Gastroesophageal sphincter (tissue), 4 donors: ENCODE results near the gene TECPR1. TPM values are rescaled to one million over a fixed set of nuclear protein-coding genes. Genes with fewer than 3 reads are reported as not detected.
"Not testable (repeated sequence)": the region's sequence is repeated elsewhere in the genome, so short reads cannot be mapped to it uniquely, and the experiment has no call there.

Experiments used
- ATAC-seq: fragments of 150-250 bp; one replicate; pipeline ENCODE4 v1.9.1; 2016; ENCODE audit warnings: mild to moderate bottlenecking, moderate library complexity
- H3K27ac ChIP-seq, 4 donors: fragments of 200-600 bp; sonication (generic) in 3 of 4; 1 replicate in 3 of 4; 2 replicates in 1 of 4; pipeline ENCODE4 v1.5.1; 2016 to 2019
- H3K27me3 ChIP-seq: fragments of 200-600 bp; sonication (generic); one replicate; pipeline ENCODE4 v1.5.1; 2019
- H3K36me3 ChIP-seq, 2 donors: fragments of 200-600 bp; sonication (generic); one replicate each; pipeline ENCODE4 v1.5.1; 2019; ENCODE audit warnings: control low read depth in 1 of 2
- H3K4me1 ChIP-seq, 3 donors: fragments of 200-600 bp; sonication (generic); 1 replicate in 2 of 3; 2 replicates in 1 of 3; pipeline ENCODE4 v1.5.1; 2016 to 2019; ENCODE audit warnings: control low read depth in 2 of 3
- H3K4me3 ChIP-seq, 2 donors: fragments of 200-600 bp; sonication (generic); one replicate each; pipeline ENCODE4 v1.5.1; 2019; ENCODE audit warnings: mild to moderate bottlenecking in 1 of 2, moderate library complexity in 1 of 2
- H3K9me3 ChIP-seq, 3 donors: fragments of 200-600 bp; sonication (generic); one replicate each; pipeline ENCODE4 v1.5.1; 2017 to 2019; ENCODE audit warnings: control low read depth in 2 of 3
- CTCF ChIP-seq, 4 experiments: fragments of 200-600 bp in 2 of 4; fragments of 450-650 bp in 2 of 4; sonication (generic) in 1 of 4; IDR thresholded peaks; one replicate each; pipeline ENCODE4 v1.5.1; 2017 to 2019; ENCODE audit warnings: antibody characterized with exemption in 4 of 4, mild to moderate bottlenecking in 2 of 4, moderate library complexity in 2 of 4
- EP300 ChIP-seq: sonication (generic); formaldehyde crosslinking; IDR thresholded peaks from one replicate; pipeline ENCODE4 v1.6.1; 2017; ENCODE audit warnings: antibody characterized with exemption, mild to moderate bottlenecking
- POLR2A ChIP-seq, 2 donors: fragments of 450-650 bp; IDR thresholded peaks; one replicate each; pipeline ENCODE4 v1.6.1; 2017; ENCODE audit warnings: antibody characterized with exemption in 2 of 2, mild to moderate bottlenecking in 2 of 2, moderate library complexity in 1 of 2
- POLR2AphosphoS5 ChIP-seq: sonication (generic); formaldehyde crosslinking; IDR thresholded peaks from one replicate; pipeline ENCODE4 v1.6.1; 2017; ENCODE audit warnings: antibody characterized with exemption
- WGBS, 2 donors: methylation state at CpG; one replicate each; pipeline ENCODE4 v1.1.5; 2018; ENCODE audit warnings: low coverage in 1 of 2; 5-methylcytosine and 5-hydroxymethylcytosine counted together
- total RNA-seq, 4 donors: library from RNA; depleted of rRNA; stranded (reverse); fragments of >200 nt; gene quantifications; one replicate each; pipeline ENCODE4 v1.1.0, GENCODE V29; 2016

The TECPR1 gene
- total RNA-seq, 4 donors from 2014 or later, result 18.6 to 22.3 (median 20.4) TPM

GRCh38 chr7:98223351-98223897 lies 28.6 kb downstream of the TECPR1 start:
- Histone ChIP-seq H3K4me1 (no peaks in the 10 kb centered on the region), H3K36me3 (peaks cover 0 to 95% of the 10 kb centered on the region in 2 donors), H3K9me3 (no peaks in the 10 kb centered on the region), H3K4me3 (no peak overlapping the region), H3K27me3 (no peaks in the 10 kb centered on the region), H3K27ac (no peak overlapping the region)
- TF ChIP-seq POLR2AphosphoS5, result no peak
- TF ChIP-seq CTCF (IDR thresholded peaks at IDR 0.05), result no peak
- no peak for TF ChIP-seq POLR2A (IDR thresholded peaks at IDR 0.05)
- TF ChIP-seq EP300, result no peak
- 60 to 83% methylated on average over 1 to 7 of the region's 15 CpGs for WGBS, 2 donors
- ATAC-seq, result no peak

- no CpG with 5 or more reads among the region's 30 CpGs for WGBS, 2 donors
- TF ChIP-seq POLR2A (IDR thresholded peaks at IDR 0.05) (no peak), POLR2AphosphoS5 (no peak), EP300 (no peak), CTCF (IDR thresholded peaks at IDR 0.05) (no peak)
- Histone ChIP-seq H3K36me3 (peaks cover 0 to 93% of the 10 kb centered on the region in 2 donors), H3K27ac (no peak overlapping the region), H3K4me1 (no peaks in the 10 kb centered on the region), H3K9me3 (no peaks in the 10 kb centered on the region), H3K27me3 (no peaks in the 10 kb centered on the region), H3K4me3 (no peak overlapping the region)
- no peak for ATAC-seq
Measured at GRCh38 chr7:98222533-98223195, 29.4 kb downstream of the TECPR1 start.

GRCh38 chr7:98221611-98222532 lies 30.2 kb downstream of the TECPR1 start:
- Histone ChIP-seq H3K27ac (no peak overlapping the region), H3K27me3 (no peaks in the 10 kb centered on the region), H3K36me3 (peaks cover 0 to 93% of the 10 kb centered on the region in 2 donors), H3K9me3 (no peaks in the 10 kb centered on the region), H3K4me1 (no peaks in the 10 kb centered on the region), H3K4me3 (no peak overlapping the region)
- TF ChIP-seq POLR2AphosphoS5 (no peak), EP300 (no peak), POLR2A (IDR thresholded peaks at IDR 0.05) (no peak), CTCF (IDR thresholded peaks at IDR 0.05) (no peak)
- 100% methylated on average over 3 of the region's 34 CpGs; no CpG with 5 or more reads in 1 of the 2 donors for WGBS, 2 donors
- ATAC-seq, result peak; percentile 7

GRCh38 chr7:98219382-98219781 lies 32.6 kb downstream of the TECPR1 start:
- peaks cover 0 to 84% of the 10 kb centered on the region in 2 donors for H3K36me3 ChIP-seq

More at GRCh38 chr7:98219382-98219781, 32.6 kb downstream of the TECPR1 start:
- WGBS, 2 donors, result 94 to 97% methylated on average over 5 to 6 of the region's 6 CpGs
- not testable (repeated sequence) for ATAC-seq, H3K4me3 ChIP-seq, H3K27me3 ChIP-seq, H3K27ac ChIP-seq, H3K4me1 ChIP-seq, H3K9me3 ChIP-seq
